Adrenal gland (tissue), 5 donors: ENCODE results near the gene VANGL2.

ENCODE experiments used
- POLR2A ChIP-seq, 2 donors: fragments of 450-650 bp; IDR thresholded peaks; one replicate each; pipeline ENCODE4 v1.6.1; 2017; ENCODE audit warnings: antibody characterized with exemption in 2 of 2, mild to moderate bottlenecking in 2 of 2, moderate library complexity in 1 of 2
- TF ChIP-seq, protein P1 (sequence below), 6 experiments: fragments of 450-650 bp in 4 of 6; fragments of 200-600 bp in 2 of 6; sonication (generic) in 1 of 6; IDR thresholded peaks; 1 replicate in 5 of 6; 2 replicates in 1 of 6; pipeline versions ENCODE4 v1.5.1 to v1.8.0; 2016 to 2021; ENCODE audit warnings: antibody characterized with exemption in 6 of 6, mild to moderate bottlenecking in 2 of 6, moderate library complexity in 1 of 6
- donor health status: DM: no; HTN: no; CAD: no.

DNA sequence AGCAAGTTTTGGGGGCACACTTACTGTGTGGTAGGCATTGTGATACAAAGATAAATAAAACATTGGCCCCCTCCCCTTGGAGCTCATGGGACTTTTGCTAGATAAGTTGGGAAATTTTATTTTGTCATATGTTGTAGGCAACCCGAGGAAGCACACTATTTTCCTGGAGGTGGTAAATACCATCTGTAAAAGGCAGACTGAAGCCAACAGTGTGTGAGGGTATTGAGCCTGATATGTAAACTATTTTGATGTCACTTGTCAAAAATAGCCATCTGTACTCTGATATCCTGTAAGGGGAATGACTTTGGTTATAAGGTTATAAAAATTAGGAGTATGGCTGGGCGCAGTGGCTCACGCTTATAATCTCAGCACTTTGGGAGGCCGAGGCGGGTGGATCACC lies 30.6 kb downstream of the VANGL2 start:
- TF ChIP-seq POLR2A (IDR thresholded peaks at IDR 0.05): no peak
- TF ChIP-seq, protein P1, sequence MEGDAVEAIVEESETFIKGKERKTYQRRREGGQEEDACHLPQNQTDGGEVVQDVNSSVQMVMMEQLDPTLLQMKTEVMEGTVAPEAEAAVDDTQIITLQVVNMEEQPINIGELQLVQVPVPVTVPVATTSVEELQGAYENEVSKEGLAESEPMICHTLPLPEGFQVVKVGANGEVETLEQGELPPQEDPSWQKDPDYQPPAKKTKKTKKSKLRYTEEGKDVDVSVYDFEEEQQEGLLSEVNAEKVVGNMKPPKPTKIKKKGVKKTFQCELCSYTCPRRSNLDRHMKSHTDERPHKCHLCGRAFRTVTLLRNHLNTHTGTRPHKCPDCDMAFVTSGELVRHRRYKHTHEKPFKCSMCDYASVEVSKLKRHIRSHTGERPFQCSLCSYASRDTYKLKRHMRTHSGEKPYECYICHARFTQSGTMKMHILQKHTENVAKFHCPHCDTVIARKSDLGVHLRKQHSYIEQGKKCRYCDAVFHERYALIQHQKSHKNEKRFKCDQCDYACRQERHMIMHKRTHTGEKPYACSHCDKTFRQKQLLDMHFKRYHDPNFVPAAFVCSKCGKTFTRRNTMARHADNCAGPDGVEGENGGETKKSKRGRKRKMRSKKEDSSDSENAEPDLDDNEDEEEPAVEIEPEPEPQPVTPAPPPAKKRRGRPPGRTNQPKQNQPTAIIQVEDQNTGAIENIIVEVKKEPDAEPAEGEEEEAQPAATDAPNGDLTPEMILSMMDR (IDR thresholded peaks at IDR 0.05): no peak
